GM12801 (cell line): ENCODE results near the gene SLC39A2.

ENCODE experiments used
- CTCF ChIP-seq: IDR thresholded peaks from one replicate; pipeline ENCODE4 v1.5.1; 2011; ENCODE audit warnings: control low read depth; ENCODE audit not compliant: insufficient read length; ENCODE audit errors: extremely low read depth

The SLC39A2 gene

GRCh38 chr14:21023817-21024584, 24.9 kb downstream of the SLC39A2 start:
- TF ChIP-seq CTCF: no peak

- TF ChIP-seq CTCF: no peak
Observed at GRCh38 chr14:21024585-21025370, 25.7 kb downstream of the SLC39A2 start, which contains the start of gene NDRG2. Gene NDRG2, minus strand, starts transcription at chr14:21025061. Its CDS starts 1,746 bp downstream, at chr14:21023315.

GRCh38 chr14:21025371-21026273, 26.5 kb downstream of the SLC39A2 start:
- no peak for TF ChIP-seq CTCF

GRCh38 chr14:21026274-21026987, 27.3 kb downstream of the SLC39A2 start:
- no peak for TF ChIP-seq CTCF

- TF ChIP-seq CTCF: no peak
Observed at GRCh38 chr14:21026988-21027315, 27.9 kb downstream of the SLC39A2 start.

- TF ChIP-seq CTCF: no peak
Observed at GRCh38 chr14:21029917-21030316, 30.8 kb downstream of the SLC39A2 start, which contains the start of gene TPPP2. Gene TPPP2, plus strand, starts transcription at chr14:21030217. Its CDS starts 365 bp downstream, at chr14:21030582.
